ENCODE data around the gene LSM12. TPM values are rescaled to one million over a fixed set of nuclear protein-coding genes. Genes with fewer than 3 reads are reported as not detected.
"Not testable (repeated sequence)": the region's sequence is repeated elsewhere in the genome, so short reads cannot be mapped to it uniquely, and the experiment has no call there.

The LSM12 gene
- total RNA-seq, 3 donors from 2014 or later = 45.1 to 63.5 (median 48.2) TPM

DNA sequence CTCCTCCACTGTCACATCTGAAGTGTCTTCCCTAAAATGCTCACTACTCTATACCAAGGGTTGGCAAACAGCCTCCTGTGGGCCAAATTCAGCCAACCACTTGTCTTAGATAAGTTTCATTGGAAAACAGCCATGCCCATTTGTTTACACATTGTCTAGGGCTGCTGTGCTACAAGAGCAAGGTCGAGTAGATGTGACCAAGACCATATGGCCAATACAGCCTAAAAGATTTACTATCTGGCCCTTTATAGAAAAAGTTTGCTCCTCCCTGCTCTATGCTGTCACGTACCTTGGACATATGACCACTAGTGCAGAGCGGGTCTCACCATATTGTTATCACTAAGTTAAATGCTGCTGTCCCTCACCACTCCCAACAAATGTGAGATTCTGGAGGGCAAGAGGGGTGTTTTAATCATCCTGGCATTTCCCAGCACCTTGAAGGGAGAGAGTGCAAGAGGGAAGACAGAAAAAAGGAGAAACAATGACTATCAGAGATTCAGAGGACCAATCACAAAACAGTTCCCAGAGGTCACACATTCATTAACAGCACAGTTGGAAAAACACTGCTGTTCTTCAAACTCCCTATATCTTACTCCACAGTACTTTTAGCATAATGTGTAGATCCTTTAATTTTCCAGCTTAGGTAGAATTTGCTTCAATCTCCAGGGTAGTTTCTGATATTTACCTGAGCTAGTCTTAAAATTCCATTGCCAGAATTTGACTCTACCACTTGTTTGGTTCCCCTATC, 13.2 kb downstream of the LSM12 start:
- H3K4me1 ChIP-seq (ENCODE audit: low read depth) = no peaks in the 10 kb centered on the region
- peak; percentile 65 for ATAC-seq
- no peak overlapping the region for H3K4me3 ChIP-seq
- DNase-seq = no peak
- TF ChIP-seq CTCF (IDR thresholded peaks at IDR 0.05) = no peak
- H3K36me3 ChIP-seq (ENCODE audit: low read depth) = no peaks in the 10 kb centered on the region
- no peaks in the 10 kb centered on the region for H3K9me3 ChIP-seq
- intact Hi-C loops (cut with DNase I, micrococcal nuclease) = no loop called here

DNA sequence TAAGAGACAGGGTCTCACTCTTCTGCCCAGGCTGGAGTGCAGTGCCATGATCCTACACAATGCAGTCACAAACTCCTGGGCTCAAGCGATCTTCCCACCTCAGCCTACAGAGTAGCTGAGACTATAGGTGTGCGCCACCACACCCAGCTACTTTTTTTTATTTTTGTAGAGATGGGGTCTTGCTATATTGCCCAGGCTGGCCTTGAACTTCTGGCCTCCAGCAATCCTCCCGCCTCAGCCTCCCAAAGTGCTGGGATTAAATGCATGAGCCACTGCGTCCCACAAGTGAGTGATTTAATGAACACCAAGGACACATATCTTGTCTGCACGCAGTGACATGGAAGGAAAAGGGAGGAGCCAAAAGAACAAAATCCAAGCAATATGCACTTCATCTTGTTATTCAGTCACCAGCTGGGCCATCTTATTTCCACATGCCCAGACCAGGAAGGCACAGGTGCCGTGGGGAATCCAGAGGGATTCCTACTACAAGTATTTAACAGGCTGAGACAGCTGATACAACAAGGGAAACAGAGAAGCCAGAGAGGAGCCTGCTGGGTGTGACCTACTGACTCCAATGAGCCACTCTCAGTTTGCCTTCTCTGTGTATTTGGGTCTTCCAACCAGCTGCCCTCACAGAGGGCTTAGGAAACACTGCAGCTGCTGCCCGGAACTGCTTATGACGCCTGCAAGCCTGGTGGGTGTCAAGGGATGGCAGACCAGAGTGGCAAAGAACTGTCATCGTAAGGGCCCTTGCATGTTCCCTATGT, 17.0 kb downstream of the LSM12 start:
- intact Hi-C loops (cut with DNase I, micrococcal nuclease) = no loop called here
- H3K4me1 ChIP-seq (ENCODE audit: low read depth) = no peaks in the 10 kb centered on the region
- no peaks in the 10 kb centered on the region for H3K36me3 ChIP-seq (ENCODE audit: low read depth)
- no peak for ATAC-seq
- no peak for DNase-seq
- no peak overlapping the region for H3K4me3 ChIP-seq
- TF ChIP-seq CTCF (IDR thresholded peaks at IDR 0.05) = no peak
- H3K9me3 ChIP-seq = no peaks in the 10 kb centered on the region

GRCh38 chr17:44046893-44047292, 19.6 kb downstream of the LSM12 start:
- H3K36me3 ChIP-seq (ENCODE audit: low read depth); DNase-seq; H3K4me3 ChIP-seq; intact Hi-C loops (cut with DNase I, micrococcal nuclease); H3K9me3 ChIP-seq; ATAC-seq; H3K4me1 ChIP-seq (ENCODE audit: low read depth): not testable (repeated sequence)

DNA sequence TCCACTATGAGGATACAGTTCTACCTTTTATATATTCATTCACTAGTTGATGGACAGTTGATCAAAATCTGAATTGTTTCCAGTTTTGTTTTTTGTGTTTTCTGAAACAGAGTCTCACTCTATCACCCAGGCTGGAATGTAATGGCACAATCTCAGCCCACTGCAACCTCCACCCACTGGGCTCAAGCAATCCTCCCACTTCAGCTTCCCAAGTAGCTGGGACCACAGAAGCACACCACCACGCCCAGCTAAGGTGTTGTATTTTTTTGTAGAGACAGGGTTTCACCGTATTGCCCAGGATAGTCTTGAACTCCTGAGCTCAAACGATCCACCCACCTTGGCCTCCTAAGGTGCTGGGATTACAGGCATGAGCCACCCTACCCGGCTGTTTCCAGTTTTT, 21.0 kb downstream of the LSM12 start:
- no peak for DNase-seq
- no peak for ATAC-seq
- no peak for TF ChIP-seq CTCF (IDR thresholded peaks at IDR 0.05)
- Histone ChIP-seq H3K9me3 (no peaks in the 10 kb centered on the region), H3K36me3 (ENCODE audit: low read depth) (no peaks in the 10 kb centered on the region), H3K4me3 (no peak overlapping the region), H3K4me1 (ENCODE audit: low read depth) (no peaks in the 10 kb centered on the region)
- intact Hi-C loops (cut with DNase I, micrococcal nuclease) = no loop called here

DNA sequence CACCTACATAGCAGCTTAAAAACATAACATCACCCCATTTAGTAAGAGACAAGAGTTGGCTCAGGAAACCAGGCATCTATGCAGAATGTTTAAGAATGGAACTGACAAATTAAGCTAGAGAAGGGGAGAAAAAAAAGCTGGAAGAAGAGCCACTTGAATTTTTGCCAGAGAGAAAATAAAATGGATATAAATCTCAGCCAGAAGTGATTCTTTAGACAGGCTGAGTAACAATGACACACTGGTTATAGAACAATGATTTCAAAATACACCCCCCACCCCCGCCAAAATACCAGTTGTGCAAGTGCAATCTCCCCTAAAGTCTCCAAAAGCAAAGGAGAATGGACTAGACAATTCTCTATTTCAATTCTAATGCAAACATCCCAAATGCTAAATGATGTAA, 22.4 kb downstream of the LSM12 start:
- Histone ChIP-seq H3K36me3 (ENCODE audit: low read depth) (no peaks in the 10 kb centered on the region), H3K4me3 (no peak overlapping the region), H3K9me3 (no peaks in the 10 kb centered on the region), H3K4me1 (ENCODE audit: low read depth) (no peaks in the 10 kb centered on the region)
- TF ChIP-seq CTCF (IDR thresholded peaks at IDR 0.05) = no peak
- DNase-seq (no peak), ATAC-seq (no peak)
- intact Hi-C loops (cut with DNase I, micrococcal nuclease) = no loop called here

DNA sequence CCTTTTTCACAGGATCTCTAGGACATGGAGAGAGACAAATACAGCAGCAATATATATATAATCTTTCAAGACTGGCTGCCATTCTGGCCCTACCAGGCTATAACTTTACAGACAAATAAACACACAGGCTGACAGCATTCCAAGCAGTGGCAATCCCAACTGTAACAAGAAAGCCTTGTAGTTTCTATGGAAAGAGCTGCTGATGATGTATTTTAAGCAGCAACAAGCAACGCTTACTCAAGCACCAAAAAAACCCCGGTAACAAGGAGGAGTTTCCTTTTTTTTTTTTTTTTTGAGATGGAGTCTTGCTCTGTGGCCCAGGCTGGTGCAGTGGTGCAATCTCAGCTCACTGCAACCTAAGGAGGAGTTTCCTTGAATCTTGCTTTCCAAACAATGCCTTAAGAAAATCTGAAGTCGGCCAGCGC, 23.2 kb downstream of the LSM12 start:
- no peaks in the 10 kb centered on the region for H3K9me3 ChIP-seq
- no peaks in the 10 kb centered on the region for H3K36me3 ChIP-seq (ENCODE audit: low read depth)
- no peak for ATAC-seq
- no peak for TF ChIP-seq CTCF (IDR thresholded peaks at IDR 0.05)
- H3K4me3 ChIP-seq = no peak overlapping the region
- intact Hi-C loops (cut with DNase I, micrococcal nuclease) = no loop called here
- DNase-seq = no peak
- no peaks in the 10 kb centered on the region for H3K4me1 ChIP-seq (ENCODE audit: low read depth)

Measured in mucosa of descending colon (tissue), 3 donors.